RWPE2 (cell line): ENCODE measurements around the gene CFAP91.

Source experiments
- ATAC-seq: fragments of 200-7000 bp; cut with Tn5 transposase; 3 replicates; pipeline ENCODE4 v1.9.1; 2021; ENCODE audit warnings: low read depth
- DNase-seq: peaks from one replicate; pipeline ENCODE4 v3.0.0-alpha.2; 2020; ENCODE audit warnings: low spot score
- H3K27ac ChIP-seq: fragments of 450-650 bp; 2 replicates; pipeline ENCODE4 v1.5.1; 2017; ENCODE audit warnings: mild to moderate bottlenecking; ENCODE audit not compliant: poor library complexity, severe bottlenecking
- H3K27me3 ChIP-seq: fragments of 250-450 bp; sonication (Bioruptor Pico); 2 replicates; pipeline ENCODE4 v1.5.1; 2021; ENCODE audit warnings: mild to moderate bottlenecking, moderate library complexity; ENCODE audit not compliant: insufficient read depth, poor library complexity, severe bottlenecking
- H3K36me3 ChIP-seq: fragments of 250-450 bp; sonication (Bioruptor Pico); 2 replicates; pipeline ENCODE4 v1.5.1; 2020; ENCODE audit warnings: low read depth, mild to moderate bottlenecking, moderate library complexity
- H3K4me1 ChIP-seq: fragments of 250-450 bp; sonication (Bioruptor Pico); 2 replicates; pipeline ENCODE4 v1.5.1; 2021; ENCODE audit warnings: mild to moderate bottlenecking, moderate library complexity; ENCODE audit not compliant: insufficient read depth, poor library complexity, severe bottlenecking
- H3K4me3 ChIP-seq: fragments of 250-450 bp; sonication (Bioruptor Pico); 2 replicates; pipeline ENCODE4 v1.5.1; 2021; ENCODE audit warnings: mild to moderate bottlenecking, moderate library complexity; ENCODE audit not compliant: severe bottlenecking
- H3K9me3 ChIP-seq: fragments of 250-450 bp; sonication (Bioruptor Pico); 2 replicates; pipeline ENCODE4 v1.5.1; 2021; ENCODE audit warnings: mild to moderate bottlenecking, moderate library complexity; ENCODE audit not compliant: severe bottlenecking
- TF ChIP-seq, protein P1 (sequence below): fragments of 450-650 bp; IDR thresholded peaks from one replicate; pipeline ENCODE4 v1.5.1; 2017; ENCODE audit warnings: mild to moderate bottlenecking, moderate library complexity; ENCODE audit not compliant: poor library complexity, severe bottlenecking

The CFAP91 gene

DNA sequence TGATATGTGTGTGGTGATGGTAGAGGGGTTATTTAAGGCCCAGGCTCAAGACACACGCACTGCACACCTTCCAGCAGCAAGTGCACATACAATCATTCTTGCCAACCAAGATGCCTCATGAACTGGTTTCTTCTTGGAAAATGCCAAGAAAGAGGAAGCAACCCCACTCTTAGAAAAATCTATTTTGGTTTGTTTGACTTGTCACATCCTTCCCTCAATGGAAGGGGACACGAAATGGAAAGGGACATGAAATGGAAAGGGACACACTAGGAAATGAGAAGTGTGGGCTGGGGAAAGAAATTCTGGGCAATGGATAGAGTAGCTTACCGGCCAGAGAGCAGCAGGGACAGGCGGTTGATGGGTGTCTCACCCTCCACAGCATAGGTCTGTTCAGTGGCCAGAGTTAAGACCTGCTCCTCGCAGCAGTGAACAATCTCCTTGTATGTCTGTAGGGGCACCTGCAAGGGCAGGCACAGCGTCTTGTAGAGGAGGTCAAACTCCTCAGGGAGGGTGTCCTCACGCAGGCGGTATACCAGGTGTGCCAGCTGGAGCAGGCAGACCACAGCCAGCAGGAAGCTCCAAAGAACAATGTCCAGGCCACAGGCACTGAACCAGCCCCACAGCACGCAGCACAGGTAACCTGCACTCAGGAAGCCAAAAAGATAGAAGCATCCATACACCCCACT, 43.1 kb upstream of the CFAP91 start:
- peaks cover 13% of the 10 kb centered on the region for H3K4me1 ChIP-seq
- DNase-seq, result no peak
- no peaks in the 10 kb centered on the region for H3K9me3 ChIP-seq
- ATAC-seq, result no peak
- H3K27me3 ChIP-seq, result no peaks in the 10 kb centered on the region
- no peaks in the 10 kb centered on the region for H3K36me3 ChIP-seq
- TF ChIP-seq, protein P1, sequence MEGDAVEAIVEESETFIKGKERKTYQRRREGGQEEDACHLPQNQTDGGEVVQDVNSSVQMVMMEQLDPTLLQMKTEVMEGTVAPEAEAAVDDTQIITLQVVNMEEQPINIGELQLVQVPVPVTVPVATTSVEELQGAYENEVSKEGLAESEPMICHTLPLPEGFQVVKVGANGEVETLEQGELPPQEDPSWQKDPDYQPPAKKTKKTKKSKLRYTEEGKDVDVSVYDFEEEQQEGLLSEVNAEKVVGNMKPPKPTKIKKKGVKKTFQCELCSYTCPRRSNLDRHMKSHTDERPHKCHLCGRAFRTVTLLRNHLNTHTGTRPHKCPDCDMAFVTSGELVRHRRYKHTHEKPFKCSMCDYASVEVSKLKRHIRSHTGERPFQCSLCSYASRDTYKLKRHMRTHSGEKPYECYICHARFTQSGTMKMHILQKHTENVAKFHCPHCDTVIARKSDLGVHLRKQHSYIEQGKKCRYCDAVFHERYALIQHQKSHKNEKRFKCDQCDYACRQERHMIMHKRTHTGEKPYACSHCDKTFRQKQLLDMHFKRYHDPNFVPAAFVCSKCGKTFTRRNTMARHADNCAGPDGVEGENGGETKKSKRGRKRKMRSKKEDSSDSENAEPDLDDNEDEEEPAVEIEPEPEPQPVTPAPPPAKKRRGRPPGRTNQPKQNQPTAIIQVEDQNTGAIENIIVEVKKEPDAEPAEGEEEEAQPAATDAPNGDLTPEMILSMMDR, result no peak
- H3K4me3 ChIP-seq, result no peak overlapping the region
- no peak overlapping the region for H3K27ac ChIP-seq

DNA sequence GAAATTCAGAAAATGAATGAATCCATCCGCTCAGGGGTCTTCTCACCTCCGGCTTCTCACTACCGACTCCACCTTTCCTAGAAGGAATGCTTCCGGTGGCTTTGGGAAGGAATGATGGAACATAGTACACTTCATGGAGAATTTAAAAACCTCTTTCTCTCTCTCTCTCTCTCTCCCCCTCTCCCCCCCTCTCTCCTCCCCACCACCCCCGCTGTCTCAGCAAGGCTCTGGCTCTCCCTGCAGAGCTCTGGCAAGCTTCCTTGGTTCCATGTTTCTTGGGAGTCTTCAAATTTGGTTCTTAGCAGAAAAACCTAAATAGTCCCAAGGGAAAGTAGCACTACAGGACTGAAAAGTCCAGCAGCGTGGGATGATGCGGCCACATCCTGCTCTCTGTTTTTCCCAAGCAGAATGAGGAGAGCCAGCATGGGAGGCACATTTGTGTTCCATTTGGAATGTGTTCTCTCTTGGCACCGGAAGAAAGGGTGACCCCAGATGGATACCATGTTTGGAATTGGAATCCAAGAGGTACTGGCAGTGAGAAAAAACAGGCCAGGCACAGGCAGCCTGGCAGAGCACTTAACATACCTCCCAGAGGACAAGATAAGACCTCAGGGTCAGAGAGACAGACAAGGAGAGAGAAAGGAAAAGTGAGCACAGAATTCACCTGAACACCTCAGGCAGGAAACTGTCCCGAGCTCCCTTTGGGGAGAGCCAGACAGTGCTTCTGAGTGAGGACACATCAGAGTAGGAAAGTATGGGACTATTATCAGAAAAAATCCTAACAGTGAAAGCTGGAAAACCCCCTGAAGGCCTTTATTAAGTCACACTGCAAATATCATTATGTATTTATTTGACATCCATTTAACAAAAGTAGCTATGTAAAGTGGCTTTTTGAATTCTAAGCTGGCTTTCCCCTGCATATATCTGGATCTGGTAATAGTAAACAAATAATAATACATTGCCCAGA, 42.1 kb upstream of the CFAP91 start, which contains the start of gene POPDC2:
POPDC2 (minus strand) TSS at position 116 of the 967 bp plus-strand sequence. CDS start 166 bp downstream, outside the sequence.
- no peak for DNase-seq
- no peak within 1 kb of the TSS for H3K27ac ChIP-seq
- TF ChIP-seq, protein P1, result no peak
- no peaks in the 10 kb centered on the region for H3K9me3 ChIP-seq
- no peaks in the 10 kb centered on the region for H3K36me3 ChIP-seq
- ATAC-seq, result no peak
- no peak within 1 kb of the TSS for H3K4me3 ChIP-seq
- no peaks in the 10 kb centered on the region for H3K27me3 ChIP-seq
- H3K4me1 ChIP-seq, result peaks cover 16% of the 10 kb centered on the region

DNA sequence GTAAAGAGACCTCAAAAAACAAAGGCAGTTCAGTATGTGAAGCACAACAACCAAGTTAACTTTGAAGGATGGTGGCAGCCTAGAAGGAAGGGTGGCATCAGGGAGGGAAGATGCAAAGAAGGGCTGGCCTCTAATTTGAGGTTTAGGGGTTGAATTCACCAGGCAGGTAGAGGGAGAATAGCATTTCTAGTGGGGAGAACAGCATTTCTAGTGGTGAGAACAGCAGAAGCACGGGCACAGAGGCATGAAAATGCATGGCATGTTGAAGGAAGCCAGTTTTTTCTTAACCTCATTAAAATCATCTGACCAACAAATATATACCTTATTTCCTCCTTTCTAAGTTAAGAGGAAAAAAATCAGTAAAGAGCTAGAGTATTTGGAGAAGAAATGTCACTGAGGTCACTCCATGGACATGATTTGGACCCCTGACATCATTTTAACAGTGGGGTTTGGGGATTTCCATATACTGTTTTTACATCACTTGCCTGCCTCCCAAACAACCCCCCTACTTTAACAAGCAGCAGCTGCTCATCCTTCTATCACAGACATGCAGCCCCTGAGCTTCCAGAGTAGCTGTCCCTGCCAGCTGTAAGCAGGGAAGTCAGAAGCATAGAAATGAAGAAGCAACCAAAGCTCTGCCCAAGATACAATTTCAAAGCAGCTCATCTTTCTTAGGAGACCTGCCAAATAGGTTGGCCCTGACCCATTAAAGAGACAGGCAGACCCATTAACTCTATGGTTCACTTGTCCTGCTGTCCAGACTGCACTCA, 40.0 kb upstream of the CFAP91 start:
- Histone ChIP-seq H3K4me3 (no peak overlapping the region), H3K9me3 (no peaks in the 10 kb centered on the region), H3K27me3 (no peaks in the 10 kb centered on the region), H3K4me1 (peaks cover 16% of the 10 kb centered on the region), H3K27ac (no peak overlapping the region), H3K36me3 (no peaks in the 10 kb centered on the region)
- DNase-seq, result no peak
- TF ChIP-seq, protein P1, result no peak
- no peak; the same call in 2 of the 3 replicates for ATAC-seq

DNA sequence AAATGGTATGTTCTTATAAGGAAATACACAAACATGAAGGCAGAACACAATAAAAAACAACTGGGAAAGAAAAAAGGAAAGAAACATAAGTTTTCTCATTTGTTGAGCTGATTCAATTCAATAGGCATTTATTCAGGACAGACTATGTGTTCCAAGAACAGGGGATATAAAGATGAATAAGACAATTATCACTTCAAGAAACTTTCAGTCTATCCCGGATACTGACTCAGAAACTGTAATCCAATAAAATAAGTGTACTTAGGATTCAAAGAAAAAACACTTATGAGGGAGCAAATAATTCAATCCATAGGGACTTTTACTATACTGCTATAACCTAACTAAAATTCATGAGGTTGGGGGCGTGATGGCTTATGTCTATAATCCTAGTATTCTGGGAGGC, 38.9 kb upstream of the CFAP91 start:
- peak overlapping the region; percentile 8 for H3K27ac ChIP-seq
- TF ChIP-seq, protein P1, result no peak
- H3K4me3 ChIP-seq, result no peak overlapping the region
- no peaks in the 10 kb centered on the region for H3K27me3 ChIP-seq
- 0 out of 3 replicates have a peak, but pooled peaks have one; percentile 41 for ATAC-seq
- no peak for DNase-seq
- peaks cover 4% of the 10 kb centered on the region for H3K36me3 ChIP-seq
- H3K9me3 ChIP-seq, result no peaks in the 10 kb centered on the region
- H3K4me1 ChIP-seq, result peaks cover 16% of the 10 kb centered on the region
